Lung (tissue), 12 donors: ENCODE data around the gene DUSP5. TPM values are rescaled to one million over a fixed set of nuclear protein-coding genes. Genes with fewer than 3 reads are reported as not detected.

Experiments
- ATAC-seq: fragments of 200-7000 bp; cut with Tn5 transposase; one replicate; pipeline ENCODE4 v1.9.1; 2020; ENCODE audit warnings: moderate number of reproducible peaks; ENCODE audit not compliant: insufficient read depth, low FRiP score
- DNase-seq, 3 donors: peaks; one replicate each; pipeline ENCODE4 v3.0.0-alpha.2; 2013 to 2017
- H3K27ac ChIP-seq, 2 donors: one replicate each; pipeline ENCODE4 v1.5.1; 2013; ENCODE audit warnings: mild to moderate bottlenecking in 2 of 2, moderate library complexity in 2 of 2, control low read depth in 1 of 2, inconsistent platforms in 1 of 2, low read depth in 1 of 2, low read length in 1 of 2
- H3K27me3 ChIP-seq, 3 donors: one replicate each; pipeline ENCODE4 v1.5.1; 2013; ENCODE audit warnings: low read length in 2 of 3; ENCODE audit not compliant: control insufficient read depth in 3 of 3, insufficient read depth in 3 of 3
- H3K36me3 ChIP-seq, 4 donors: one replicate each; pipeline ENCODE4 v1.5.1; 2013; ENCODE audit warnings: low read length in 4 of 4, mild to moderate bottlenecking in 1 of 4, moderate library complexity in 1 of 4; ENCODE audit not compliant: control insufficient read depth in 4 of 4, insufficient read depth in 4 of 4
- H3K4me1 ChIP-seq, 5 donors: one replicate each; pipeline ENCODE4 v1.5.1; 2013; ENCODE audit warnings: low read length in 5 of 5, mild to moderate bottlenecking in 2 of 5, moderate library complexity in 1 of 5; ENCODE audit not compliant: control insufficient read depth in 5 of 5, insufficient read depth in 5 of 5
- H3K4me3 ChIP-seq: one replicate; pipeline ENCODE4 v1.5.1; 2013; ENCODE audit warnings: mild to moderate bottlenecking, control low read depth, moderate library complexity
- H3K9ac ChIP-seq, 2 donors: one replicate each; pipeline ENCODE4 v1.5.1; 2013; ENCODE audit warnings: low read length in 2 of 2, control low read depth in 1 of 2; ENCODE audit not compliant: insufficient read depth in 1 of 2
- H3K9me3 ChIP-seq, 4 donors: one replicate each; pipeline ENCODE4 v1.5.1; 2013; ENCODE audit warnings: low read length in 3 of 4, mild to moderate bottlenecking in 1 of 4, moderate library complexity in 1 of 4; ENCODE audit not compliant: control insufficient read depth in 4 of 4, insufficient read depth in 3 of 4
- CTCF ChIP-seq: IDR thresholded peaks from 2 replicates; pipeline ENCODE4 v1.5.1; 2012; ENCODE audit warnings: mild to moderate bottlenecking; ENCODE audit errors: control extremely low read depth, extremely low read depth
- WGBS, 2 donors: extraction: QIAGEN DNeasy Blood & Tissue Kit; methylation state at CpG; one replicate each; pipeline ENCODE4 v1.1.7; 2013; 5-methylcytosine and 5-hydroxymethylcytosine counted together
- polyA plus RNA-seq, 2 donors: library from polyadenylated mRNA; stranded (reverse); fragments of 200-250 nt; gene quantifications; one replicate each; pipeline ENCODE4 v1.2.1, GENCODE V29; 2013
- total RNA-seq, 2 donors: library from RNA; depleted of rRNA in 1 of 2; stranded (reverse); fragments of >200 nt in 1 of 2; gene quantifications; one replicate each; pipeline ENCODE4 v1.2.1, GENCODE V29; 2014 to 2021
- donor health status: control.
- donor health status: control.
- donor health status: Bipolar disorder and iron deficiency.
- donor health status: healthy.
- donor health status: DM: yes; HTN: yes; CAD: no.

The DUSP5 gene
- total and polyA plus RNA-seq, 4 donors, result 10.3 to 16.4 (median 12.9) TPM

- 46 to 62% methylated on average over 6 of the region's 6 CpGs for WGBS, 2 donors
- peaks cover 28 to 75% (median 49%) of the 10 kb centered on the region in 5 donors for H3K4me1 ChIP-seq
Observed at GRCh38 chr10:110502072-110502845, 4.6 kb downstream of the DUSP5 start.

GRCh38 chr10:110502851-110503301 lies 5.2 kb downstream of the DUSP5 start:
- TF ChIP-seq CTCF, result no peak
- ATAC-seq (no peak), DNase-seq (peak; percentile 84 to 96 (median 95))
- Histone ChIP-seq H3K9me3 (no peaks in the 10 kb centered on the region), H3K4me3 (no peak overlapping the region), H3K27me3 (peaks cover 0 to 25% (median 4%) of the 10 kb centered on the region in 3 donors), H3K9ac (peak overlapping the region in 1 of 2 donors; percentile 8), H3K27ac (peak overlapping the region; percentile 66 to 78), H3K36me3 (peaks cover 0 to 7% (median 3%) of the 10 kb centered on the region in 4 donors), H3K4me1 (peaks cover 28 to 77% (median 50%) of the 10 kb centered on the region in 5 donors)
- WGBS, 2 donors, result 6 to 10% methylated on average over 3 of the region's 3 CpGs

More at GRCh38 chr10:110502072-110502845, 4.6 kb downstream of the DUSP5 start:
- H3K9ac ChIP-seq, result peak overlapping the region in 1 of 2 donors; percentile 30
- no peaks in the 10 kb centered on the region for H3K9me3 ChIP-seq
- H3K27me3 ChIP-seq, result peaks cover 0 to 26% (median 4%) of the 10 kb centered on the region in 3 donors
- no peak for TF ChIP-seq CTCF
- peak overlapping the region; percentile 66 to 78 for H3K27ac ChIP-seq
- DNase-seq (peak in 1 of 3 donors; percentile 57), ATAC-seq (no peak)
- H3K4me3 ChIP-seq, result no peak overlapping the region
- H3K36me3 ChIP-seq, result peaks cover 0 to 4% (median 0%) of the 10 kb centered on the region in 4 donors

- H3K4me1 ChIP-seq, result peaks cover 31 to 80% (median 50%) of the 10 kb centered on the region in 5 donors
- H3K27ac ChIP-seq, result peak overlapping the region; percentile 62 to 74
Observed at GRCh38 chr10:110503528-110504110, 5.9 kb downstream of the DUSP5 start.

More at GRCh38 chr10:110503528-110504110, 5.9 kb downstream of the DUSP5 start:
- H3K9me3 ChIP-seq, result no peaks in the 10 kb centered on the region
- H3K36me3 ChIP-seq, result peaks cover 0 to 10% (median 4%) of the 10 kb centered on the region in 4 donors
- peaks cover 0 to 22% (median 4%) of the 10 kb centered on the region in 3 donors for H3K27me3 ChIP-seq
- DNase-seq (no peak), ATAC-seq (no peak)
- no peak for TF ChIP-seq CTCF
- peak overlapping the region in 1 of 2 donors; percentile 48 for H3K9ac ChIP-seq
- no peak overlapping the region for H3K4me3 ChIP-seq
- WGBS, 2 donors, result 24 to 35% methylated on average over 4 of the region's 4 CpGs
